NCI-H524 (cell line): ENCODE measurements around the gene SCYL3.

ENCODE experiments used
- DNase-seq, 2 experiments: peaks; one replicate each; lab custom pipeline; 2025; lab: John Stamatoyannopoulos, UW

SCYL3 gene

DNA sequence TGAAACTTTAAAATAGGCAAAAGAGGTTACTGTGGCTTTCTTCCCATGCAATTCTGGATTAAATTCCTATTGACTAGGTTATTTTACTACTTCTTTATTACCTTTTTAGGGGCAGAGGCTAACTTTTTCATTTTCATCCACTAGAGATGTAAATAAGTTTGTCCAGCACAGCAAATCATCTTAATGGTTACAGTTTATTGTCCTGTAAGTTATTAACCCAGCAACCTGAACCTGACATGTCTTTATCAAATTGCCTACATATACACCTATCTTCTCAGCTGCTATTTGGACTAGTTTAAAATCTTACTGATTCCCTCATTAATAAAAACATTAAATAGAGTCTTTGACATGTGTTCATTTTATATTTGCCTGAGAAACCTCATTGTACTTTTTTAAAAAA is 6.9 kb upstream of the SCYL3 start:
- no peak for DNase-seq

DNA sequence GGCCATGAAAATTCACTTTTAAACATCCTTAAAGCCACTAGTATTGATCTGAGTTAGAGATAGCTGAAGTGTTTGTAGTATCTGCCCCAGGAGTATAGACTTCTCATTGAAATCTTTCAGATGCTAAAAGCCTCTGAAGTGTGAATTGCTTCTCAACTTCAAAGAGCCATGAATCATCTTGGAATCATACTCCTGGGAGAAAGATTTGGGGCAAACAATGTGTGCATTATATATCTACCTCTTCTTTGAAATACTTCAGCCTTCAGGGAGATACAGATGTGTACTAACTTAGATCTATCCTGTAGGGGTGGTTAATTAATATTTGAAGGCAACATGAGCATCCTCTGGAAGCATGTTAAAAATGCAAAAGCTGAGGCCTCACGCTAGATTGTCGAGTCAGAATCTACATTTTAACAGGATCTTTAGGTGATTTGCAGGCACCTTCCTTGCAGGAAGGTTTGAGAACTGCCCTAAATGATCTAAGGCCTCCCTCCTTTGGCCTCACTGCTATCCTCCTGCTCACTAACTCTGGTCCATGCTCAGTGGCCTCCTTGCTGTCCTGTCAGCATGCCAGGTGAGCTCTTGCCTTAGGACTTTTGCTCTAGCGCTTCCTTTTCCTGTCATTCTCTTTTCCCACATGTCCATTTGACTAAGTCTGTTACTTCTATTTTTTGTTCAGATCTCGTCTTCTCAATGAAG is 6.0 kb upstream of the SCYL3 start:
- no peak for DNase-seq

DNA sequence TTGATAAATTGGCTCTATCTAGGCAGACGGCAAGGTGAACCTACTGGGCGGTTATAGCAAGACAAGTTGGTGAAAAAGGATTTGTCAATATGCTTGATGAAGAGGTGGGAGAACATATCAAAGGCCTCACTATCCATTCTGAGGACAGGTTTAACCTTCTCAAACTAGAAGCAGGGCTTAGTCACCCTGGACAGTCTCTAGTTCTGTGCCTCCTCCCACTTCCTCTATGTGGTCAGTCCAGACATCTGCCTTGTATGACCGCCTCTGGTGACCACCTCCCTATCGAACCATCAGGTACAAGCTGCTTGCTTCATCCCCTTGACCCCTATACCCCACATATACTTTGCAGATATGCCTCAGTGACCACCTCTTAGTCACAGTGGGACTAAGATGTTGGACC is 2.3 kb upstream of the SCYL3 start:
- DNase-seq, result no peak

DNA sequence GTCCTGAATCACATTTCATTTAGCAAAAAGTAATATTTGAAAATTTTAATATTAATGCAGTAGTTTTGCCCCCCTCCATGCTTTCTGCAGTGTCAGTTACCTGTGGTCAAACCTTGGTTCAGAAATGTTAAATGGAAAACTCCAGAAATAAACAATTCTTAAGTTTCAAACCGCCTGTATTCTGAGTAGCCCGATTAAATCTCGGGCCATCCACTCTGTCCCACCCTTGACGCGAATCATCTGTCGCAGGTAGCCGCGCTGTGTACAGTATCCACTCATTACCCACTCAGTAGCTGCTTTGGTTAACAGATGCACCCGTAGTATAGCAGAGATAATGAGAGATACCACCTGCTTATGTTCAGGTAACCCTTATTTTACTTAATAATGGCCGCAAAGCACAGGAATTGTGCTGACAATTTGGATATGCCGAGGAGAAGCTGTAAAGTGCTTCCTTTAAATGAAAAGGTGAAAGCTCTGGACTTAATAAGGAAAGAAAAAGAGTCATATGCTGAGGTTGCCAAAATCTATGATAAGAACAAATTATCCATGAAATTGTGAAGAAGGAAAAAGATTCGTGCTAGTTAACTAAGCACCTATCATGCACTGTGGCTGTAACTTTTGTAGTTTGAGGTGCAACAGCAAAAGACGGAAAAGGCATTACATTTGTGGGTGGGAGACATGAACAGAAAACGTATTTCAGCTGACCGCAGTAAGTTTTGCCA is 889 bp upstream of the SCYL3 start:
- DNase-seq, result peak in 1 of 2 experiments; percentile 59

DNA sequence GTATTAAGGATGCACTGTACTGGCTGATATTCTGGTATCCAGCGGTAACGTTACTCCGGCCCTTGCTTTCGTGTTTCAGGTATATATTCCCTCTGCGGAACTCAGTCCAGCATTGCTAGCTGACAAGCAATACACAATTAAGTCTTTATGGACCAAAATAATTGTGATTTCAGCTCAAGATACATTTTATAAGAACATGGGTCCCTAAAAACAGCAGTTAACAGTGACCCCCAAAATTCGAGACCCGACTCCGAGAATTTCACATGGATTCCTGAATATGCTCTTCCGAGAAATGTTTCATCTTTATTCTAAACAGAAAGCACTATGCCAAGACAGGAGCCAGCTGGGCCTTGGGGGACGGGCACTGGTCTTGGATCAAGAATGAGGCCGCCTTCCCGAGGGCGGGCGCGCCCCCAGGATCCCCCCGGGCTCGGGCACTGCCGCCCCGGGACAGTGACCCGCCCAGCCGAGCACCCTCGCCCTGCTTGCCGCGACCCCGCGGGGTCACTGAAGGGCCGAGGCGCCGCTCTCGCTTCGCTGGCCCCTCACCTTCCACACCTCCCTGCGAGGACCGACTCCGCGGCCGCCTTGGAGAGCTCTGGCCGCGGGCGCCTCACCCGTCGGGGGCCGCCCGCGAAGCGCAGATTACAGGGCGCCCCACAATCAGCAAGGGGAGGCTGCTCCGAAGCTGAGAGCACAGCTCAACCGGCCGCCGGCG is 610 bp downstream of the SCYL3 start:
- DNase-seq, result peak in 1 of 2 experiments; percentile 43

DNA sequence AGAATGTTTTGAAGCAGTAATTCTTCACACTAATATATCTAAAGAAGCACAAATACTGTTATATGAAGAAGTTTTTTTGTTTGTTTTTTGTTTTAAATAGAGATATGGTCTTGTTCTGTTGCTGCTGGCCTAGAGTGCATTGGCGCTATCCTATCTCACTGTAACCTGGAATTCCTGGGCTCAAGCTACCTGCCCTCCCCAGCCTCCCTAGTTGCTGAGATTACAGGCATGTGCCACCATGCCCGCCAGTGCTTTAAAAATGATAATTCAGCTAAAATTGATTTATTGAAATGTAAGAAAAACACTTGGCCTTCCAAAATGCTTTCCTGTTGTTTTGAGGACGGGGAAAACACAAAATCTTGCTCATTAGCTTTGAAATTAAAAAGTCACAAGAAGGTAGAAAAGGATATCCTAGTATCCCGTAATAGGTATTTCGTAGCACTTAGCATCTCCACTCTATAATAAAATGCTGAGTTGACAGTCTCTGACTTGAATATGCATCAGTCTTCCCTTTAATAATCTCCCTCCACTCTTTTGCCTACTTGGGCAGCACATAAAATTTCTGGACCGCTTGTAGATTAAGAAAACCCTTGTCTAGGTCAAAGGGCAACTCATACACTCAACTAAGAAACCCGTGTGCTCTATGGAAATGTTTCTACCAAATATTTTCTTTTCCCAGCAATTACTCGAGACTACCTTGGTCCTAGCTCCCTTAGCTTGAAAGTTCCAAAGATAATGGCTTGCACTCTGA is 1.3 kb downstream of the SCYL3 start:
- no peak for DNase-seq

DNA sequence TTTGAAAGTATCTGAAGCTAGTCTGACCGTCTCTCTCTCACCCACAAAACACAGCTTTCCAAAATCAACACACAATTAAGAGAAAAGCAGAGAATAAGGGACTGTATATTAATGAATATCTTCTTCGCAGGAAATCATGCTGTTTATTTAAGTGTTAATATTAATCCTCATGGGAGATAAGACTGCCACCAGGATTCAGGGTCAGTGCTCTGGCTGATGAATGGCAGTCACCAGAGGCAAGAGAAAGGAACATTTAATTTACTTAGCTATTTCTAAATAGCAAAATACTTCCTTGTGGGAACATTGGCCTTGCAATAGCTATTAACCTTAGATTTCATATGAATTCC is 2.2 kb downstream of the SCYL3 start:
- DNase-seq, result no peak

DNA sequence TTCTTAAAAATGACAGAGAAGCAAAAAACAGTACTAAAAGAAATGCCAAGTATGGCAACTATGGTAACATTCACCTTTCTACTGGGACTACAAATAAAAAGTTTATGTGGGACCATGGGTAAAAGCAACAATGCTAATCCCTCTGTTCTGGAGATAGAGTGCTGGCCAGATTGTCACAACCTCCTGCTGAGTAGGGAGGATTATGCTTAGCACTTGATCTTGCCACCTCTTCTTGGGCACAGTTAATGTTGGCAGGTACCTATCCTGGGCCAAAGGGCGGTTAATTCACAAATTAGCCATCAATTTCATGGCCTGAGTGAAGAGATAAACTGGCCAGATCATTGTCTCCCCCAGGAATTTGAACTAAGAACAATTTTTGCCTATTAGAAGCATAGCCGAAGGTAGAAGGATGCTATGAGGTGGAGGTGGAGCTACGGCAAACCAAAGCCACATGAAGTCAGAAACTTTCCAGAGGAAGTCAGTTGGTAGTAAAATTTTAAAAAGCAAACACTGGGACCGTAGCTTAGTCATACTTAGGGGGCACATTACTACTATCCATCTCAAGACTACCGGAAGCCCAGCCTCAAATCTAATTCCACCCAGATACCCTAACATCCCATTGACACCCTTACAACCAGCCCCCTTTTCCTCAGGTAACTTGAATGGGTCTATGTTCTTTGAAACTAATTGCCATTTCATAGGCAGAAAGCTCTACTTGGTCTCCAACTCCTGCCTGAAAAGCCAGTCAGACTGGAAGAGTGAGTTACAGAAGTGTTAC is 2.7 kb downstream of the SCYL3 start:
- peak; percentile 37 to 58 for DNase-seq

DNA sequence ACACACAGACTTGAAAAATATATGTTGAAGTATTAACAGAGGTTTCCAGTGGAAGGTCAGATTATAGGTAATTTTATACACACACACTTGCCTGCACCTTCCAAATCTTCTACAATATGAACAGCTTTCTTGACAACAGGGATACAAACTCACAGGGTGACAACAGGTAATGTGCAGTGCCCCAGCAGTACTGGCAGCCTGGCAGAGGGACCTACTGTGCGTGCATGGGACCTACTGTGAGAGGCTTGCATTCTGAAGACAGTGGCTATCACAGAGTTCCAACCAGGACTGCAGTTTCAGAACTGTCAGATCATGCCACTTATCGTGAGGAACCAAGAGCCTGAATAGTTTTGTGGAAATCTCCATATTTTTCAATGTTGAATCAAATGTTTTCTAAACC is 3.8 kb downstream of the SCYL3 start:
- DNase-seq, result no peak

DNA sequence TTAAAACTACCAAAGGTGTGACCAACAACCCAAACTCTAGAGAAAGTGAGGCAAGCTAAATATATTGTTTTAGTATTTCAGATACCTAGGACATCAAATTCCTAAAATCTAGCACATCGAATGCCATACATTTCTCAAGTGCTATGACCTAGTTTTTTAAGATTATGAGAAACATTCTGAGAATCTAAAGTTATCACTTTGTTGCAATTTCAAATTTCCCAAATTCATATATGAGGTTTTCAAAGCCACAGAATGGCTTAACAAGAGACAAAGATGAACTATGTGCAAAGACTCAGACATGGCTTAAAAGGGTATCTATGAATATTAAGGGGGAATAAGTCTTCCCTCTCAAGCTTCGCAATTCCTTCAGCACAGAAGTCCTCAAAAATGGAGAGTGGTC is 6.8 kb downstream of the SCYL3 start:
- DNase-seq, result no peak

DNA sequence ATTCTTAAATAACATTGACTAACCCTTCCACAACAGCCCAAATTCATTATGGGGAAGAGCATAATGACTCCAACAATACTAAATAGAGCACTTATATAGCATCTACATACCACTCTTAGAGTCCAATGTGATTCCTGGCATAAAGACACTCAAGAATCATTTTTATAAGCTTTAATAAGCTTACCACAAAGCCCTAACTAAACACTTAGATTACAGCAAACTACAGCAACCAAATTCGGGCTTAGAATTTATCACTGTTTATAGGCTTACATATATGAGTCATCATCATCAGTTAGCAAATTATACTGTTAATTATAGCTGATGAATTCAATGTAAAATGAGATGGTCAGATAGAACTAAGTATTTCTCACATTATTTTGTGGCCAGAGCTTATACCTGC is 7.3 kb downstream of the SCYL3 start:
- DNase-seq, result no peak

DNA sequence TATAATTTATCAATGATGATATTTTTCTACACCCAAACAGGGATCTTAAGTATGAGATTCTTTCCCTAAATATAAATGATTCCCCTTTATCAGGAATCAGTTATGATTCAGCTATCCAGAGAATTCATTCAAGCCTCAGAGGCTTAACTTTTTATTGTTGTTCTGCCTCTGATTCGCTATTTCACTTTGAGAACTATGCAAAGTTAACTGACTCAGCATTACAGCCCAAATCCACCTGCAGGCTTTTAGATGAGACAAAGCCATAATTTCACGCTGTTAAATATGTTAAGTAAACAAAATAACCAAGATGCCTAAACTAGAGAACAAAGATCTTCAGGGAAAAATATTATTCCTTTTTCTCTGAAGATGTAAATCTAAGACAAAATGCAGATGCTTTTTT is 8.5 kb downstream of the SCYL3 start:
- no peak for DNase-seq

DNA sequence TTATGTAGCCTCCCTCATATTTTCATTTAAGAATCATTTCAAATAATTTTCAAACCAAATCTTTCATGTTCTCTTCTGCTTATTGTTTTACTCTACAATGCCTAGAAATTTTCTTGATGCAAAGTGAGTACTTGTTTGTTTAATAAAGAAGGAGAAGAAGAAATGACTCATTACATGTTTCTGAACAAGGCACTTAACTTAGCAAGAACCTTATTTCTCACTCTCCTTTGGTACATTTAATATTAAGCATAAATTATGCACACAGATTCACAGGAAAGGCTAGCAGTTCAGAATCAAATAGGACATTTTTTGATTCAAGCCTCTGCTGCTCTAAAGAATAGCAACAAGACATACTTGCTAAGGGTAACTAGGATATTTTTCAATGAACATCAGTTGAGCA is 9.1 kb downstream of the SCYL3 start:
- no peak for DNase-seq

DNA sequence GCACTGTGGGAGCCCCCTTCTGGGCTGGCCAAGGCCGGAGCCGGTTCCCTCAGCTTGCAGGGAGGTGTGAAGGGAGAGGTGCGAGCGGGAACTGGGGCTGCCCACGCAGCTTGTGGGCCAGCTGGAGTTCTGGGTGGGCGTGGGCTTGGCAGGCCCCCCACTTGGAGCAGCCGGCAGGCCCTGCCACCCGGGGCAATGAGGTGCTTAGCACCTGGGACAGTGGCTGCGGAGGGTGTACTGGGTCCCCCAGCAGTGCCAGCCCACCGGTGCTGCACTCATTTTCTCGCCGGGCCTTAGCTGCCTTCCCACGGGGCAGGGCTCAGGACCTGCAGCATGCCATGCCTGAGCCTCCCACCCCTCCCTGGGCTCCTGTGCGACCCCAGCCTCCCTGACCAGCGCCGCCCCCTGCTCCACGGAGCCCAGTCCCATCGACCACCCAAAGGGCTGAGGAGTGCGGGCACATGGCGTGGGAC is 11.6 kb downstream of the SCYL3 start:
- DNase-seq, result no peak

DNA sequence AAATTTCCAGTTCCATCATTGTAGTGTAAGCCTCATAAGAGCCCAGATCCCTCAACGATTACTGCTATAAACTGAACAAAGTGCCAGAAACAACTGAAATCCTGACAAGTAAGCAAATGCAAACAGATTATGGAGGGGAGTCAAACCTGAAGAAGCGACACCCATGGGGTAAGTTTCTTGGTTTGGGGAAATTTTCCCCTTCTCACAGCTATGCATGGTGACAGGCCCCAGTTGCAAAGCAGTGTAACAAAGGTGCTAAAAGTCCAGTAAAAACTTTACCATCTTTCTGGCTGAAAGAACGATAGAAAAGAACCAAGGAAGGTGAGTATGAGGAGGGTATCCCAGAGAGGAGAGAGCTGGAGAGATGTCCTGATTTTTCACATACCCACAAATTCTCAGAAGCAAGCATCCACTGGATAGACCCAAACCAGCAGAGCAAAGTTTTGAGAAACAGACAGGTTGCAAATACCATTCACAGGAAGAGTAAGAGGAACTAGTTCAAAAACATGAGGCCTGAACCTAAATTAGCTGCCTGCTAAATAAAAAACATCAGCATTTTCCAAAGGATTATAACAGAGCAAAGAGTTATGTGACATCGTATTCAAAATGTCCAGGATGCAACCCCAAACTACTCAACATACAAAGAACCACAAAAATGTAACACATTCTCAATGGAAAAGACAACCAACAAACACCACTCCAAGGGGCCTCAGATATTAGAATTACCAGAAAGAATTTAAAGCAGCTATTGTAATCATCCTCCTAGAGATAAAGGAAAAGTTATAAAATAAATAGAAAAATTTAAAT is 14.5 kb downstream of the SCYL3 start:
- no peak for DNase-seq

DNA sequence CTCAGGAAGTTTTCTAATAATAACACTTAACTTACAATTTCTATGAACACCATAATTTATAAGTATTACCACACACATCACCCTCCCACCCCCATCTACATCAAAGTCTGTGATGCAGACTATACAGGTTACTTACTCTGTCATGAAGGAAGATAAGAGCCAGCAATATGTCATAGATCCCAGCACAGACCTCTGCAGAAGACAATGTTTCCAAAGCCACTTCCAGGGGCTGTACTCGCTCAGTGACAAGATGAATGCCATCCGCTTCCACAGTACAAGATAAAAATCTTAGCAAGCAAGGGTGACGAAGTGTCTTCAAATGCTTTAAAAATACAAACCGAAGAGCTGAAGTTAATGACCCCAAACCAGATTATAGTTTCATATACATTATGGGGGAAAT is 15.2 kb downstream of the SCYL3 start:
- no peak for DNase-seq

DNA sequence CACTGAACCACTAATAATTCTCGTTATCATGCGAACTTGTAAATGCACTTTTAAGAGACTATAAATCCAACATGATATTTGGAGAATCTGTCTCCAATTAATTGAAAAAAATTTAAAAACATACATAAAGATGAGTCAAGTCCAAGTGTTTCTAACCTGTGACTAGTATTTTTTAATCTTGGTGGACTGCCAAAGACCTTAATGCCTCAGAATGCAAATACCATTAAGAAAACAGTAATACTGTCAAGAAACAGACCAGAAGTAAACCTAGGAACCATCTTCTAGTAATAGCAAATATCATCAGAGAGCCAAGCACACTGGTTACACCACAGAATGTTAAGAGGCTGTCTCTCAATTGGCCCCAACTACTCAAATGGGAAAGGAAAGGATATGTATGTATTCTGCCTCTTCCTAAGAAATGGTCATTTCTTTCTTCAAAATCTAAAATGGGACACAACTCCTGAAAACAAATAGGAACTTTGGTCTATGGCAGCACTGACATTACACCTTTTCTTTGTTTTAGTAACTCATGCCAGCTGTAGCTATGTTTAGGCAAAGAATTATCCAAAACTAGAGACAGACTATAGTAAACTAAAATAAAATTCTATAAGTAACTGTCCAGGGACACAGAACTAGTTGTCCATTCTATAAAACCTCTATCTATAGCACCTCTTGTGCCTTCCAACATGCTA is 15.8 kb downstream of the SCYL3 start:
- no peak for DNase-seq

DNA sequence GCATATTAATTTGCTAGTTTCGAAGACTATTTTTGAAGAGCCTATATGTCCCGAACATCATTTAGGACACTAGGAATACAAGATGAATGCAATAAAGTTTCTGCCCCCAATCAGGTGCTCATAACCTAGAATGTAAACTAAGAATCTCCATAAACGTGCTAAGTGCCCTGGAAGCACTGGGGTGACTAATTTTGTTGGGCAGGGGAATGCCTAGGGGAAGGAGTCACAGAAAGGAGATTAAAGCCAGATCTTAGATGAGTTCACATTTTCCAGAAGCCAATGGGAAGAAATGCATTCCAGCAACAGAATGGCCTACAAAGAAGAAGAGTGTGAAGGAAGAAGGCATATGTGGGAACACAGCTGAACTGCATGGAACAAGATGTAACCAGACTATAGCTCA is 19.5 kb downstream of the SCYL3 start:
- no peak for DNase-seq

DNA sequence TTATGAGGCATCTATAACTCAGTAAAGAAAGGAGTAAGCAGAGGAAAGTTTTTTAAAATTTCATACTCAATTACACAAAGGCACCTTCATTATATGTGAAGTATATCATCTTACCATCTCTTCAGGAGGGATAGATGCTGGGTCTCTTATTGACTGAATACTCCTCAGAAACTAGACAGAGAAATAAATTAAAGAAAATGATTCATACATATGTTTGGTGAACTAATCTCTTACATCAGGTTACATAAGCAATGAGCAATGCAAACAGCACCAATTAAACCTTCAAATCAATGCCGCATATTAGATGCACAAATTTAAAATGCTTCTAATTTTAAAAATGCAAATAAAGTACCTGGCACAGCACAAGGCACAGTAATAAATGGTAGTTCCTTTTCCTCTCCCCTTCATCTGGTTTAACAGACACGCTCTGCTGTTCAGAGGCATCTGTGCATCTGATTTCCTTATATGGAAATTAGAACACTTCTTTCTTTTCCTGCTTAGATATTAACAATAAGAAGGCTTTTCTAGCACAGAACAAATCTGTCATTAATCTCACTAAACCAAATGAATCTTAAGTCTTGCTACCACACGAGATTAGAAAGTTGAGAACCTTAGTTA is 20.0 kb downstream of the SCYL3 start:
- DNase-seq, result no peak

DNA sequence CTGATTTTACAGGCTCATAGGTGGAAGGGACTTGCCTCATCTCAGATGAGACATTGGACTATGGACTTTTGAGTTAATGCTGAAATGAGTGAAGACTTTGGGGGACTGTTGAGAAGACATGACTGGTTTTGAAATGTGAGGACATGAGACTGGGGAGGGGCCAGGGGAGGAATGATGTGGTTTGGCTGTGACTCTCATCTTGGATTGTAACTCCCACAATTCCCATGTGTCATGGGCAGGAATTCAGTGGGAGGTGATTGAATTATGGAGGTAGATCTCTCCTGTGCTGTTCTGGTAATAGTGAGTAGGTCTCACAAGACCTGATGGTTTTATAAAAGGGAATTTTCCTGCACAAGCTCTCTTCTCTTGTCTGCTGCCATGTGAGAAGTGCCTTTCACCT is 20.8 kb downstream of the SCYL3 start:
- no peak for DNase-seq
